HG02571 (cell line): Measurements from ENCODE around the gene APELA.
"Not testable (repeated sequence)": the region's sequence is repeated elsewhere in the genome, so short reads cannot be mapped to it uniquely, and the experiment has no call there.

Source experiments
- ATAC-seq: cut with Tn5 transposase; IDR thresholded peaks from one replicate; pipeline ENCODE4 v1.9.1; 2021; ENCODE audit warnings: mild to moderate bottlenecking, moderate library complexity; ENCODE audit not compliant: unreplicated experiment

APELA gene

DNA sequence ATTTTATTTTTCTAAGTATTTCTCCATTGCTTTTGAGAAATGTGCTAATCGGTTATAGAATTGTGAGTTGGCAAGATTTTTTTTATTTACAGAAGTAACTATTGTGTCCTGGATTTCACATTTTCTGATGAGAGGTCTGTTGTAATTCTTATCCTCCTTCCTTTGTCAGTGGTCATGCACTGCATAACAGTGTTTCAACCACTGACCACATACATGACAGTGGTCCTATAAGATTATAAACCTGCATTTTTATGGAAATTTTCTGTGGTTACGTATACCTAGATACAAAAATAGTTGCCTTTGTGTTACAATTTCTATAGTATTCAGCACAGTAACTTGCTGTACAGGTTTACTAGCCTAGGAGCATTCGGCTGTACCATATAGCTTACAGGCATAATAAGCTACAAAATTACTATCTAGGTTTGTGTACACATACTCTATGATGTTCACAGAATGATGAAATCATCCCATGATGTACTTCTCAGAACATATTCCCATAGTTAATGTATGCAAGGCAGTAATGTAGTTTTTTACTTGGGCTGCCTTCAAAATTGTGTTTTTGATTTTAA lies 47.8 kb downstream of the APELA start:
- no peak for ATAC-seq

GRCh38 chr4:164926301-164926700 lies 49.3 kb downstream of the APELA start:
- no peak for ATAC-seq

DNA sequence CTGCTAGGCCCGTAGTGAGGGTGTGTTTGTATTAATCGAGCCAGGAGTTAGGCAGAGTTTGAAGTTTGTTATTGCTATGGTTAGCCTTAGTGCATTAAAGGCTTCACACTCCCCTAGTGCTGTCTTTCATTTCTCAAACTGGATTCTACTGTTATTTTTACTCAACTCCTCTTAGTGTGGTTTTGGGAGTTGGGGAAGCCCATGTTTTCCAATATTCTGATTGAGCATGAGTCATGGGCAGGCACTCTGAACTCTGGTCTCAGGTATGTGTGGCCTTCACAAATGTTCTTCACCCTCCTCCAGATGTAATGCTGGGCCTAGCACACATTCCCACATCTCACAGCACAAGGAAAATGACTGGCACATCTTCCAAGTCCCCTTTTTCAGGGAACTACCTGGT lies 50.1 kb downstream of the APELA start:
- not testable (repeated sequence) for ATAC-seq

GRCh38 chr4:164930647-164931046 lies 53.7 kb downstream of the APELA start:
- no peak for ATAC-seq

DNA sequence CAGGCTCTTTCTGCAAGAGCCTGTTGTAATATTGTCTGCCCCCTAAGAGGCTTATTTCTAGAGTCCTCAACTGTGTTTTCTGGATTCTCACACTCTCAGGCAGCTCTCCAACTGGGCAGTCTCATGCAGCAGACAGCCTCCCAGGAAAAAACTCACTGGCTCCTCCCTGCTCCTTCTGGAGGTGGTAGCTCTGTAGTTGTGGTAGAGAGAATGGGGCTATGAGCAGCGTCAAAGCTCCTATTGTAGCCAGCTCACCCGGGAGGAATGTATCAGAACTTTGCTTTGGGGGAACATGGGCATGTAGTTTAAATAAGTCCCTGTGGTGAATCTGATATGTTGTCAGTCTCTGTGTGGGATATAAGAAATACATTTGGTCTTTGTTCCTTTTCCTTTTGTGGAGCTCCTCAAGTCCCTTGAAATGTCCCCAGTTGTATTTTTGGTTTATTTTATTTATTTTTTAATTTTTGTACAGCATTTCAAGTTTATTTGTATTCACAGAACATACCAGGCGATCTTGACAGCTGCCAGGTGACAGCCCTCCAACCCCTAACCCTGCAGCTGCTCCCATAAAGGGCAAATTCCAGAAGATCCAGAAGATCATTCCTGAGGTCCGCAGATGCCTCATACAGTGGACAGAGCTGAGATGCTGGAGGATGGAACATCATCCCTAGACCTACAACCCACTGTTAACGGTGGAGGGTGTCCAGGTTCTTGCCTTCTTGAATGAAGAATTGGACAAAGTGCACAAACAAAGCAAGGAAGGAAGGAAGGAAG lies 54.8 kb downstream of the APELA start:
- no peak for ATAC-seq

GRCh38 chr4:164933244-164933643 lies 56.3 kb downstream of the APELA start:
- ATAC-seq, result no peak

DNA sequence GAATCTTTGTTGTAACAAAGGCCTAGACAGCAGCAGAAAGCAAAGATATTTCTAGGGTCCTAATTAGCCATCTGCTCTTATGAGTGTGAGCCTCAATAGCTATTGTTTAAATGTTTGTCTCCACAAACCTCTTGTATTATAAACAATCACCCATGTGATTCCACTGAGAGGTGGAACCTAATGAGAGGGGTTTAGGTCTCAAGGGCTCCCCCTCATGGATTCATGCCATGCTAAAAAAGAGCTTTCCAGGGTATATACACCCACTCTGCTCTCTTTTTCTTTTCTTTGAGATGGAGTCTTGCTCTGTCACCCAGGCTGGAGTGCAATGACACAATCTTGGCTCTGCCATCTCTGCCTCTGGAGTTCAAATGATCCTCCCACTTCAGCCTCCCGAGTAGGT lies 58.4 kb downstream of the APELA start:
- peak; percentile 55 for ATAC-seq

- ATAC-seq, result peak; percentile 42
These were observed 59.1 kb downstream of the APELA start for GRCh38 chr4:164935865-164936606.

DNA sequence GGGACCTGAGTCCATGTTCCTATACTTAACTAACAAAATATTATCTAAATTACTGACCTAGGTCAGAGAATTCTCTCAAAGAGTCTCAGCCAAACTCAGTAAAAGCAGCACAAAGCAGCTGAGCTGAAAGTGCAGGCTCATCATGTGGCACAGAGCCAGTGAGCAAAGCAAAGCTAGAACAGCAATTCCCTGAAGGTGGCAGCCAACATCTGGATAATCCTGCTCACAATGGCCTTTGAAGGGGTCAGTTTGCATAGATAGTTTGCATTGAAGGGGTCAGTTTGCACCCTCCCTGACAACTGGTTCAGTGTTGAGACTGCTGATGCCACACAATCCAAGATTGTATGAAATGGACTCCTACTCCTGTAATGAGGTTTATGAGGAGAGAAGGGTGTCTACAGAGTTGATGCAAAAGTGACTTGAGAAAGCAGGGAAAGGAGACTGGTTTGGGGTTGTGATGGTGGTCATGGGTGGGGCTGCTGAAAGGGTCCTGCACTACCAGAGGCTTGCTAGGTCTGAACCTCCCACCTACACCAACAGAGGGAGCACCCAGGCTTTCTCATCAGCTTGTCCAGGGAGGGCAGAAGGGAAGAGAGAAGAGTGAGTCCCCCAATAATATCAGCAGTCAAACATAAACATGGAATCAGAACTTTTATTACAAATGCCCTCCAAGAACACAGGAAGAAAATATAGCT lies 60.7 kb downstream of the APELA start:
- peak; percentile 48 for ATAC-seq

GRCh38 chr4:164943192-164943591 lies 66.2 kb downstream of the APELA start:
- ATAC-seq, result no peak

DNA sequence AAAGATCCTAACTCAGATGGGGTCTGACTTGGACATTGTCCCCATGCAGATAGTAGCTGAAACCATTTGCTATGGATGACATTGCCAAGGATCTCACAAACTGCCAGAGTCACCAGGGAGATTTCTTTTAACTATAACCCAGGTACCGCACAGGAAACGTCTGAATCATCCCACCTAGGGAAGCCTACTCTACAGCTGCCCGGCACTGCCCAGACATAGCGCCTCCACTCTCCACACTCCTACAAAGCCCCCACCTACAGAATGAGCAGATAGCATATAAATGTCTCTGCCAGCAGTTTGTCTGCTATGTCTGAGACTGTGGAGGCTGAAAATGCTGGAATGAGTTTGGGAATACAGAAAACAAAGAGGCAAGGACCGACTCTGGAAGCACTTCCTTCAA lies 68.2 kb downstream of the APELA start:
- no peak for ATAC-seq

GRCh38 chr4:164946810-164947209 lies 69.8 kb downstream of the APELA start:
- no peak for ATAC-seq
